Skin of body (tissue), 2 donors: ENCODE data around the gene PAX5. TPM values are rescaled to one million over a fixed set of nuclear protein-coding genes. Genes with fewer than 3 reads are reported as not detected.

Experiments used
- DNase-seq: peaks from one replicate; lab custom pipeline; 2025; lab: John Stamatoyannopoulos, UW
- total RNA-seq: library from RNA; depleted of rRNA; stranded (reverse); fragments of >200 nt; gene quantifications from one replicate; pipeline ENCODE4 v1.2.3, GENCODE V29; 2014

The PAX5 gene
- total RNA-seq, 1 donor from 2014 or later: 0.30 TPM

- DNase-seq: no peak
Observed at GRCh38 chr9:37025071-37025822, 8.8 kb downstream of the PAX5 start.

DNA sequence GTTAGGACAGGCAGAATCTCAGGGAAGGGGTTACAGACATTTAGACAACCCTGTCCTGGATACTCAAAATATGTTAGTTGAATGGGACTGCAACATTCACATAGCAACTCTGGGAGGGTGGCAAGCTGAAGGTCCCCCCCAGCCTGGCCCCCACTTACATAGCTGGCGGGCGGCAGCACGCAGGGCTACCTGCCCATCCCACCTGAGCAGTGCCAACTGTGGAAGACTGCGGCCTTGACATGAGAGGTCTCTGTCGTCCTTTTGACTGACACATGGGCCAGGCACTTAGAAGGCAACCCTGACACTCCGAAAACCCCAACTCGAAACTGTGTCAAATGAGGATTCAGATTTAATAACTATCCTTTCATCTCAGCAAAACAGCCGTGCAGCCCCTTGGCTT, 16.5 kb downstream of the PAX5 start:
- no peak for DNase-seq

GRCh38 chr9:37011530-37011929, 22.5 kb downstream of the PAX5 start:
- no peak for DNase-seq

DNA sequence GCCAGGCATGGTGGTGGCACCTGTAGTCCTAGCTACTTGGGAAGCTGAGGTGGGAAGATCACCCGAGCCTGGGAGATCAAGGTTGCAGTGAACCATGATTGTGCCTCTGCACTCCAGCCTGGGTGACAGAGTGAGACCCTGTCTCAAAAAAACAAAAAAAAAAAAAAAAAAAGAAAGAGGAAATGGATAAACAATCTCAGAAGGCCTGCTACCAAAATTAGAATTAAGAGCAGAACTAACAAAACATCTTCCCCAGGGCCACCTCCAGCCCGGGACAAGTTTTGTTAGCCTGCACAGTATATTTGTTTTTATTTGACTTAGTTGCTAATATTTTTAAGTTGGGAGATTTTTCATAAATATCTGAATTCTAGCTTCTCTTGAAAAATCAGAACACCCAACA, 23.1 kb downstream of the PAX5 start:
- no peak for DNase-seq

GRCh38 chr9:37010180-37010579, 23.9 kb downstream of the PAX5 start:
- DNase-seq: no peak

- no peak for DNase-seq
Observed at GRCh38 chr9:37007295-37007694, 26.8 kb downstream of the PAX5 start.

DNA sequence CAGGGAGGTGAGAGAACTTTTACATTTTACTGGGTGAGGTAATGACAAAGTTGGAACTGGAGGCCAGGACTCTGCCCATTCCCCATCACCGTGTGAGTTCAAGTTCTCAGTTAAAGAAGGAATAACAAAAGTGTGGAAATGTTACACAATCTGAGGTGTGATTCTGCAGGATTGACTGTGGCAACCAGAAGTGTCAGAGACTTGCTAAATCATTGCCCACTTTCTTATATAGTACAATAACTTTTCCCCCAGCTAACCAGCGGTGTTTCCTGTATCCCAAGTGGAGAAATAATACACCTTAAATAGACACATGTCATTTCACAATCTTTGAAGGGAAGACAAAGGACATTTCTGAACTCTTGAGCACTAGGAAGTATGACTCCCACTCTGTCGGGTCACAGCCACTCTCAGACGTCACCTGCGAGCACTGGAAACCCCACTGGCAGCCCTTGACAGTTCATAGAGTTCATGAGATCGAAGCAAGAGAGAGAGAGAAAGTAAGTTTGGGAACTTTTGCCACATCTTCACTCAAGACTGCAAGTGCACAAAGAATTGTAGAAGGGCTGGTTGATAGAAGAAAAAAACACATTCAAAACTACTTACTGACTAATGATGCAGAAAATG, 28.4 kb downstream of the PAX5 start:
- DNase-seq: no peak

DNA sequence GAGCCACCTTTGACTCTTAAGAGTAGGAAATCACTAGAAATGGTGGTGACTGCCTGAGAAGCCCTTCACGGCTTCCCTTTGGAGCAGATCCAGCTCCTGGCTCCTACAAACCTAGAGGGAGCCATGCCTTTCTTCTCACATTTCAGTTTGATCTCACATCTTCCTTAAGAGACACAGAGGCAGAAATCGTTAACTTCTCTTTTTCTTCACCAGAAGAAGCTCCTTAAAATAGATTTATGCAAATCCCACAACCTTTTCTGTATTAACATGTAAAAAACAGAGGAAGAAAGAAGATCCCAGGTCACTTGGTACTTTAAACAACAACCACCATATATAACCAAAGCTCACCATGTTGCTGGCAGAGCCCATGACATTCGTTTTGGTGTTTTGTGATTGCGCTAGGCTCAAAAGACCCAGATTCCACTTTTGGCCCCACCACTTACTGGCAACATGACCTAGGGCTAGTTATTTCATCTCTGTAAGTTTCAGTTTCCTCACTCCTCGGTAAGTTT, 29.6 kb downstream of the PAX5 start:
- DNase-seq: no peak

DNA sequence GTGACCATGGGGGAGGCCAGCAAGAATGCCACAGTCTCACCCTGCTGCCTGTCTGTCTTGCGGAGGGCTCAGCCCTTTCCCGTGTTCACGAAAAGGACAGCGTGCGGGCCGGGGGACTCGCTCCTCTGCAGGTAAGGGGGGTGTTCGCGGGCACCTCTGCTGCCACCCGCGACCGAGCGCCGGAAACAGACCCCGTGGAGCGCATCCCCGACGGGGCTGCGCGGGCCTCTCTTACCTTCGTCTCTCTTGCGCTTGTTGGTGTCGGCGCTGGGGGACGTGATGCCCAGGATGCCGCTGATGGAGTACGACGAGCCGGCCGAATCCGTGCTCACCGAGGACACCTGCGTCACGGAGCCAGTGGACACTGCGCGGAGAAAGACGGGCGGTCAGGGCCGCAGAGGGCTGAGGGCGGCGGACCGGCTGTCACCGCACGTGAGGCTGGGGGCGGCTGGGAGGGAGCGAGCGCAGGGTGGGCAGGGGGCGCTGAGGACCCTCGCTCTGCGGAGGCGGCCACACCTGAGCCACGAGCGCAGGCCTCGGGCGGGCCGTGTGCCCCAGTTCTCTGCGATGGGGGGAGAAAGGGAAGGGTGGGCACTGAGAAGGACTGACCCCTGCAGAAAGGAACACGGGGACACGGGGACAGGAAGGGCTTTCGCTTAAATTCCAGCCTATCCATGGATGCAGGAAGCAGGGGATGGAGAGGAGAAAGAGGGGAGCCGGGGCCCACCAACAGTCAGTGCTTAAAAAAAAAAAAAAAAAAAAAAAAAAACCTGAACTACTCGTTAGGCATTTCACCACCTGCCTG, 31.5 kb downstream of the PAX5 start:
- DNase-seq: no peak

- no peak for DNase-seq
Observed at GRCh38 chr9:37002036-37002412, 32.0 kb downstream of the PAX5 start.

GRCh38 chr9:37001459-37001858, 32.6 kb downstream of the PAX5 start:
- DNase-seq: peak; percentile 68

DNA sequence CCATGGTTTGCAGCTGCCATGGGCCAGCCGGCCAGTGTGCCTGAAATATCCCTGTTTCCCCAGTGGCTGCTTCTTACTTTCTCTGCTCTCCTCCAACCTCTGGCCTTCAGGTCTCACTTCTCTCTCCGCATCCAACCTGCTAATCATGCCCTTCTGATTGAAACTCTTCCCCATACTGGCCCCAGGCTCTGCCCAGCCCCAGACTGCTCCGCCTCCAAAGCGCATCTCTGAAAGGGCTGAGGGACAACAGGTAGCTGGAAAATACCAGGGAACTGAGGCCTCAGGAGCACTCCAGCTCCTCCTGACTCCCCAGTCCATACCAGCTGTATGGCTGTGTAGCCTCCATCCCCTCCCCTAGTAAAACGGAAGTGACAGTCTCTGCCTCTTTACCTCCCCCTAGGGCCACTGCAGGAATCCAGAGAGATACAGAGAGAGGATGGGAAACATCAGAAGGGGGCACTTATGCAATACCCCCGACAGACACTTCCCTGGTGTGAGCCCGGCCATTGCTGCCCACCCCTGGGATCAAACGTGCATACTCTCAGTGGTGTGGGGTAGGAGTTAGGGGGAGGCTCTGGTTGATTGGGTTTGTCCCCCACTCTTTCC, 34.2 kb downstream of the PAX5 start:
- DNase-seq: no peak

DNA sequence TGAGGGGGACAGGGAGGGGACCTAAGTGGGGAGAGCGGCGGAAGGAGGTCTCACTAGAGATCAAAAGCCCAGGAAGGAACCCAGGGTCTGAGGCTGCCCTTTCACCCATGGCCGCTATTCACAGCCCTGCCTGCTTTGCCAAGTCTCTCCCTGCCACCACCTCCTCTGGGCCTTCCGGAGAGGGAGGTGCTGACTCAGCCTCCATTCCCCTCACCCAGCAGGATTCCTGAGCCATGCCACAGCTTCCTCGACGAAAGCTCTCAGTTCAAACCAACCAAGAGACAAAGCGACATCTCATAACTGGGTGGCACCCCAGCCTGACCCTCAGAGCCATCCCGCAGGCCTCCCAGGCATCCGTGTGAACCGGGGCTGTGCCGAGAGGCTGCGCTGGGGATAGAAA, 36.7 kb downstream of the PAX5 start:
- no peak for DNase-seq

DNA sequence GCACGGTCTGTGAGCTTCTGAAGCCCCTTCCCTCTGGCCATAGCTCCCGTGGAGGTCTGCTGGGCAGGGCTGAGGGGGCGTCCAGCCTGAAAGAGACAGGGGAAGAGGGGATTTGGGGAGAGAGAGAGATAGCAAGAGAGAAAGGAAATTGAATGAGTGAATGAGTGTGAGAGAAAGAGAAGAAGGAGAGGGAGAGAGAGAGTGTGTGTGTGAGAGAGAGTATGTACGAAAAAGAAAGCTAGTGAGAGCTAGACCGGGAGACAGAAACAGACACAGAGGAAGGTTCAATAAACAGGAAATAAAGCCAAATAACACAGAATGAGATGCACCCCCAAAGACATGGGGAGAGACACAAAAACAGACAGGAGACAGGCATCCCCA, 37.4 kb downstream of the PAX5 start:
- no peak for DNase-seq

- DNase-seq: no peak
Observed at GRCh38 chr9:36995927-36996705, 38.0 kb downstream of the PAX5 start.

DNA sequence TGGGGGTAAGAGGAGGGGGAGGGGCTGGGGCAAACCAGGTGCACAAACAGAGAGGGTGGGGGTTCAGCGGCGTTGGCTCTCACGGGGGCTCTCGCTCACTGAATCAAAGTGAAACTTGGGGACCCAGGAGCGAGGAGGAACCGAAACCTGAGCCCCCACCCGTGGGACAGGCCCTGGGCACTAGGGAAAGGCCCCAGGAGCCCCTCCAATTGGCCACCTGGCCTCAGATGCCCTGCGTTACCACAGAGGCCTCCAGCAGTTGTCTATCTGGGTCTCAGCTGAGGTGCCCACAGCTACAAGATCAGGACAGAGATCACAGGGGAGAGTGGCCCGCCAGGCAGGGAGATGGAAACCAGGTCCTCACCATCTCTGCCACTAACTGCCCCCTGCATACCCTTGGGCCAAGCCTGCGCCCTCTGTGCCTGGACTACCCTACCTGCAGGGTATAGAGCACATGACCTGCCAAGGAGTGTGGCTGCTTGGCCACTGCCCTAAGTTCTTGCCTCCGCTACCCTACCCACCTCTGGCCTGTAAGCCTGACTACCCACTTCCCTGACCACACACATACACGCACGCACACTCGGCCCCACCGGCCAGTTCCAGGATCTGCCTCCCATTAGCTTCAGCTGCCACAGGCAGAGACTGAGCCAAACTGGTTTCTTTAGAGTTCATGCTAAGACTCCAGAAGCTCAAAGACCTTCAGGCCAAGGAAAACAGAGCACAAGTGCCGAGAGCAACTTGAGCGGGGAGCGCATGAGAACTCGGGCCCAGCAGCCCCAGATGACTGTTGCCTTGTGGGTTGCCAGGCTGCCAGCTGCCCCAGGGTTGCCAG, 39.9 kb downstream of the PAX5 start:
- DNase-seq: no peak

DNA sequence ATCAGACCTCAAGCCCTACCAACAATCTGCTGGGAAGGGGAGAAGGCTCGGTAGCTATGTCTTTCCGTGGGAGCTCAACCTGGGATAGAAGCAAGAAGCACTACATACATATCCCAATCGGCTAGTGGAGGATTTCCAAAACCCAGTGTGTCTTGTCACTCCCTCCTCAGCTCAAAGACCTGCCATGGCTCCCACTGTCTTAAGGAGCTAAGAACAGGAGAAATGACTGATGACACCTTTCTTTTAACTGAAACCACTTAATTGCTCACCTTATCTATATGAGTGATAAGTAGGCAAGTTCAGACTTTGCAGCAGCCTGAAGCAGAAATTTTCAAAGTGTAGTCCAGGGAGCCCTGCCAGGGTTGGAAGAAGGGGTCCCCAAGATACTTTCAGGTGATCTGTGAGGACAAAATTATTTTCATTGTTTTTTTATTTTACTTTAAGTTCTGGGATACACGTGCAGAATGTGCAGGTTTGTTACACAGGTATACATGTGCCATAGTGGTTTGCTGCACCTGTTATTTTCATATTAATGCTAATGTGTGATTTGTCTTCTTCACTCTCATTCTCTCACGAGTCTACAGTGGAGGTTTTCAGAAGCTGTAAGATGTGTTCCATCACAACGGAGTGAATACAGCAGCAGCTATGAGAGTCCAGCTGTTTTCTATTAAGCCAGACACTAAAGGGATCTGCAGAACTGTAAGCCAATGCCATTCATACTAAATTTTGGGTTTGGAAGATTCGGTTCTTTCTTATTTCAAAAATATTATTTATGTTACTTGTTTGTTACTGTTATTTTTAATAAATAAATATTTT, 41.4 kb downstream of the PAX5 start:
- DNase-seq: peak; percentile 6

- no peak for DNase-seq
Observed at GRCh38 chr9:36991516-36992134, 42.4 kb downstream of the PAX5 start.

DNA sequence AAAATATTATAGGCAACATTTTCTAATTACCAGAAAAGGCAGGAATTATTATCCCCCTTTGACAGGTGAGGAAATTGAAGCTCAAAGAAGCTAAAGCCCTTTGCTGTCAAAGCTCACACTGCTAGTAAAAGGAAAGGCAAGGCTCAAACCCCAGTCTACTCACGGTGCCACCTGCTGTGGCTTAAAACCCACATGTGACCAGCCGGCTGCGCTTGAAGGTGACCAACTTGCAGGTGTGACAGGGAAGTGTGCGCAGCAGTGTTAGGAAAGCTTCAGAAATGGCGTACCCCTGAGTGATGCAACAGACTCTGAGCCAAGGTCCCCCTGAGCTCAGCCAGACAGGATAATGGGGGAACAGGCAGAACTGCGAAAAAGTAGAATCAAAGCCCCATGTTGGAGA, 45.2 kb downstream of the PAX5 start:
- DNase-seq: no peak
